Hypothalamus (tissue), 51 donors: Measurements from ENCODE around the gene KAZN.
A peak's percentile ranks its signal among the peaks of the same experiment; 100 is the strongest.

ENCODE experiments used
- DNase-seq, 51 donors: peaks; one replicate each; lab custom pipeline; 2025; lab: John Stamatoyannopoulos, UW

The KAZN gene

GRCh38 chr1:14987829-14988603 lies 389.5 kb downstream of the KAZN start:
- peak in 1 of 51 donors; percentile 14 for DNase-seq

GRCh38 chr1:14988636-14989035 lies 390.2 kb downstream of the KAZN start:
- no peak for DNase-seq

- no peak for DNase-seq
These were observed 391.6 kb downstream of the KAZN start for GRCh38 chr1:14989931-14990728.

DNA sequence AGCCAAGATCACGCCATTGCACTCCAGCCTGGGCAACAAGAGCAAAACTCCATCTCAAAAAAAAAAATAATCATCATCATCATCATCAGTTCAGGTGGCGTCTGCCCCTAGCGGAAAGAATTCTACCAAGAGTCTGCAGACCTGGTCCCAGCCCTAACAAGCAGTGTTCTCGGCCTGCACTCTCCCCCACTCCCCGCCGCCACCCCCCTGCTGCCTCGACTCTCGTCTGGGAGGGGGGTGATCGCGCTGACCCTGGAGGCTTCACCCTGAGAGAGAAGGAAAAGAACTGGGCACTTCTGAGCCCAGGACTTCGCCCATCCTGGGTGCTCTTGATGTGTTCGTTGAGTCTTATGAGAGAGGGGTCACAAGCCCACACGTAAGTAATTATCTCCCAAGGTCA lies 394.9 kb downstream of the KAZN start:
- no peak for DNase-seq

DNA sequence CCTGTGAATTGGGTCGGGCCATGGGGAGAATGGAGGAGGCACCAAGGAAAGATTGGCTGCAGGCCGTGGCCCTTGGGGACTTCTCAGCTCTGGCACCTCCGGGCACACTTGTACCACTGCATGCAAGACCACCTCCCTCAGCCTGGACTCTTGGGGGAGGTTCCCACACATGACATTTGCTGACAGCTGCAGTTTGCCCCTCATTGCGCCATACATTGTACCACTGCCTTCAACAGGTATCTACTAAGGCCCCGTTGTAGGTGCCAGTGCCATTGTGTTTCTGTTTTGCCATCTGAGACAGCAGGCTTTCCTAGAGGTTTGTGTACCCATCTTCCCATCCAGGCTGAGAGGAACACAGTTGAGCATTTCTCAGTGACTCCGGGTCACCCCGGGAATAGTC lies 395.7 kb downstream of the KAZN start:
- no peak for DNase-seq

GRCh38 chr1:14994841-14995437 lies 396.5 kb downstream of the KAZN start:
- no peak for DNase-seq

GRCh38 chr1:14996133-14997050 lies 397.9 kb downstream of the KAZN start:
- DNase-seq, result peak in 7 of 51 donors; percentile 9 to 62 (median 25)

GRCh38 chr1:14997646-14998276 lies 399.3 kb downstream of the KAZN start:
- peak in 1 of 51 donors; percentile 19 for DNase-seq

GRCh38 chr1:14999441-14999840 lies 401.0 kb downstream of the KAZN start:
- no peak for DNase-seq

GRCh38 chr1:15000030-15000429 lies 401.5 kb downstream of the KAZN start:
- no peak for DNase-seq

GRCh38 chr1:15000671-15001070 lies 402.2 kb downstream of the KAZN start:
- no peak for DNase-seq

DNA sequence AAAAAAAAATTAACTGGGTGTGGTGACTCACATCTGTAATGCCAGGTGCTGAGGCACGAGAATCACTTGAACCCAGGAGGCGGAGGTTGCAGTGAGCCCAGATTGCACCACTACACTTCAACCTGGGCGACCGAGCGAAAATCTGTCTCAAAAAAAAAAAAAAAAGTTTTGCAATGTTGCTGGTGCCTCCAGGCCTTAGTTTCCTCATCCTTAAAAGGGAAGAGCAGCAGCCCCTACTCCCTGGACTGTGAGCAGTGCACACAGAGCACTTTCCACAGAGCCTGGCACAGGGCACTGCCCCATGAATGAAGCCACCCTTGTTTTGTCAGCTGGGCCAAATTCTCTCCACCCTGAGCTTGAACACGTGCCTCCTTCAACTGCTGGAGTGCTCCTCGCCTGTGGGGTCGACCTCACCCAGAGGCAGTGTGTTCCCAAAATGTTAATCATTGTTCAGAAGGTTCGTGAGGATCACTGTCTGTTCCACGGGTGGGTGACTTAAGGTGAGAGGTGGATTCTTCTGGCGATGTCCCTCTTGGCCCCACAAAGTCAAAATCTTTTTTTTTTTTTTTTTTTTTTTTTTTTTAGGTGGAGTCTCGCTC lies 402.9 kb downstream of the KAZN start:
- no peak for DNase-seq

- DNase-seq, result no peak
These were observed 403.8 kb downstream of the KAZN start for GRCh38 chr1:15002325-15002724.

DNA sequence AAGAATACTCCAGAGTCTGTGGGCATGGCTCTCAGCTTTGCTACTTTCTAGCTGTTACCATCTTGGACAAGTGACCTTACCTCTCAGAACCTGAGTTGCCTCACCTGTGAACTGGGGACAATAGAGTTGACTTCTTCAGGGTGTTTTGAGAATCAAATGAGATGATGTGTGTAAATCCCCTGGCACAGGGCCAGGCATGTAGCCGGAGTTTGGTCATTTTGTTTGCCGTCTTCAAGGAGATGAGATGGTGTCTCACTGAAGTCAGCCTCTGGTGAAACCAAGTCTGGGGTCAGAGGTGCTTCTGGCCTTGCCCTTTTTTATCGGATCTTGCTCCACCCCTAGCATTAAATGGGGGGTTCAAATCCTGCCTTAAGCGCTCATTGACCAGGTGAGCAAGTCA lies 405.9 kb downstream of the KAZN start:
- no peak for DNase-seq

DNA sequence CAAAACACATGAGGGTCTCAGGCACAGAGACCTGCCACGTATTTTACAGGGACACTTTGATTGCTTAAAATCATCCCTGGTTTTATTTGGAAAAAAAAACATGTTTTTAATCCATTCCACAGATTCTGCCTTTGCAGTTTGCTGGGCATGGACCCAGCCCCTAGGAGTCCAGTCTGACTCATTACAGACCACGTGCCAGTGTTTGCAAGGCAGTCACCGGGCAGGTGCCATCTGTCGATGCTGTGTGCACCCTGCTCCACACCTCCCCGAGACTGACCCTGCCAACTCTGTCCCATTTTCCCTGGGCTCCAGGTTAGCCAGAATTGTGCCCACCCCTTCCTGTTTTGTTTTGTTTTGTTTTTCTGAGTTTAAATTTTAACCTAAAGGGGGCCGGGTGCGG lies 406.6 kb downstream of the KAZN start:
- DNase-seq, result peak in 4 of 51 donors; percentile 10 to 29 (median 17)

- no peak for DNase-seq
These were observed 408.9 kb downstream of the KAZN start for GRCh38 chr1:15007368-15007767.

- peak in 3 of 51 donors; percentile 9 to 27 (median 22) for DNase-seq
These were observed 409.4 kb downstream of the KAZN start for GRCh38 chr1:15007842-15008241.

GRCh38 chr1:15008783-15009729 lies 410.6 kb downstream of the KAZN start:
- DNase-seq, result no peak
